ENCODE data around the gene PPP1R37. TPM values are rescaled to one million over a fixed set of nuclear protein-coding genes. Genes with fewer than 3 reads are reported as not detected.

The PPP1R37 gene
- polyA plus RNA-seq, 1 experiment, result 16.1 TPM

- DNase-seq (ENCODE audit: low read depth), result no peak
- no peak overlapping the region for H3K4me3 ChIP-seq (ENCODE audit: low read depth, low read length)
- ChIA-PET POLR2A (no interaction called here), CTCF (interaction anchor here (0.8 to 3.2 kb wide), 3 partner anchors 9 to 13 kb away, joined by 3 to 15 read pairs (median 9); no protein-coding TSS in a partner anchor)
- H3K36me3 ChIP-seq (ENCODE audit: control insufficient read depth, insufficient read depth, low read length), result peaks cover 20% of the 10 kb centered on the region
- TF ChIP-seq CTCF (IDR thresholded peaks at IDR 0.05; ENCODE audit: insufficient read depth, low read depth, low read length), result no peak
- no peaks in the 10 kb centered on the region for H3K27me3 ChIP-seq (ENCODE audit: control insufficient read depth, insufficient read depth, low read length)
These were observed 43.8 kb upstream of the PPP1R37 start for GRCh38 chr19:45049073-45049736.

GRCh38 chr19:45050036-45050435, 42.9 kb upstream of the PPP1R37 start:
- DNase-seq (ENCODE audit: low read depth), result no peak
- H3K36me3 ChIP-seq (ENCODE audit: control insufficient read depth, insufficient read depth, low read length), result peaks cover 15% of the 10 kb centered on the region
- CTCF ChIA-PET, result interaction anchor here (0.6 to 3.2 kb wide), 3 partner anchors 9 to 242 kb away, joined by 3 to 15 read pairs (median 9); no protein-coding TSS in a partner anchor
- H3K27me3 ChIP-seq (ENCODE audit: control insufficient read depth, insufficient read depth, low read length), result no peaks in the 10 kb centered on the region
- no peak for TF ChIP-seq CTCF (IDR thresholded peaks at IDR 0.05; ENCODE audit: insufficient read depth, low read depth, low read length)
- H3K4me3 ChIP-seq (ENCODE audit: low read depth, low read length), result no peak overlapping the region
- POLR2A ChIA-PET, result no interaction called here

DNA sequence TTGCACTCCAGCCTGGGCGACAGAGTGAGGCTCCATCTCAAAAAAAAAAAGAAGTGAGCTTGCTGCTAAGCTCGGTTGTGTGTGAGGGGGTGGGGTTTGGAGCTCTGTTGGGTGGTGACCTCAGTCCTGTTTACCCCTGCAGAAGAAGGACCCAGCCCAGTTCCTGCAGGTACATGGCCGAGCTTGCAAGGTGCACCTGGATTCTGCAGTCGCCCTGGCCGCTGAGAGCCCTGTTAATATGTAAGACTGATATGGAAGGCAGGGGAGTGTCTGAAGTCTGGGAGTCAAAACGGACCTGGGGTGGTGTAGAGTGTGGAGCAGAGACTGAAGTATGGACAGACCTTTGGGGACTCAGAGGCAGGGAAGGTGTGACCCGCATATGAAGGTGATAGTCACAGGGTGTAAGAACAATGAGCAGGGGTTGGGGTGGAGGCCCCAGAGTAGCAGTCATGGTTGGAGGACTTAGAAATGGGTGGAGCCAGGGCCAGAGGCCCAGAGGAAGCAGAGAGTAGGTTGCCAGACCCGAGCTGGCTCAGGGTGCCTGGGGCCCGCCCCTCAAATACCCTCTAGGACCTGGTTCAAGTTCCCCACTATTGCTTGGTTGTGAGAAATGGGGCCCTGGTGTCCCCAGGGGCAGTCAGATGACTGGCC, 40.9 kb upstream of the PPP1R37 start:
- ChIA-PET POLR2A (interaction anchor here (0.9 kb wide), 1 partner anchor 9 kb away, joined by 3 read pairs; no protein-coding TSS in a partner anchor), CTCF (interaction anchor here (3.1 kb wide), 1 partner anchor 10 kb away, joined by 9 read pairs; no protein-coding TSS in a partner anchor)
- no peak for DNase-seq (ENCODE audit: low read depth)
- no peak for TF ChIP-seq CTCF (IDR thresholded peaks at IDR 0.05; ENCODE audit: insufficient read depth, low read depth, low read length)
- no peaks in the 10 kb centered on the region for H3K27me3 ChIP-seq (ENCODE audit: control insufficient read depth, insufficient read depth, low read length)
- peaks cover 23% of the 10 kb centered on the region for H3K36me3 ChIP-seq (ENCODE audit: control insufficient read depth, insufficient read depth, low read length)
- H3K4me3 ChIP-seq (ENCODE audit: low read depth, low read length), result no peak overlapping the region

- CTCF ChIA-PET, result interaction anchor here (0.6 to 1.3 kb wide), 5 partner anchors 9 to 1338 kb away, joined by 3 to 5 read pairs (median 3); no protein-coding TSS in a partner anchor
- Histone ChIP-seq H3K36me3 (ENCODE audit: control insufficient read depth, insufficient read depth, low read length) (peaks cover 54% of the 10 kb centered on the region), H3K27me3 (ENCODE audit: control insufficient read depth, insufficient read depth, low read length) (no peaks in the 10 kb centered on the region), H3K4me3 (ENCODE audit: low read depth, low read length) (no peak overlapping the region)
- DNase-seq (ENCODE audit: low read depth), result no peak
- TF ChIP-seq CTCF (IDR thresholded peaks at IDR 0.05; ENCODE audit: insufficient read depth, low read depth, low read length), result no peak
- POLR2A ChIA-PET, result no interaction called here
These were observed 36.1 kb upstream of the PPP1R37 start for GRCh38 chr19:45056831-45057230.

GRCh38 chr19:45057444-45057843, 35.5 kb upstream of the PPP1R37 start:
- TF ChIP-seq CTCF (IDR thresholded peaks at IDR 0.05; ENCODE audit: insufficient read depth, low read depth, low read length), result no peak
- POLR2A ChIA-PET, result no interaction called here
- Histone ChIP-seq H3K4me3 (ENCODE audit: low read depth, low read length) (no peak overlapping the region), H3K36me3 (ENCODE audit: control insufficient read depth, insufficient read depth, low read length) (peaks cover 56% of the 10 kb centered on the region), H3K27me3 (ENCODE audit: control insufficient read depth, insufficient read depth, low read length) (no peaks in the 10 kb centered on the region)
- DNase-seq (ENCODE audit: low read depth), result no peak
- CTCF ChIA-PET, result interaction anchor here (0.6 to 1.3 kb wide), 4 partner anchors 16 to 1338 kb away, joined by 3 to 5 read pairs (median 3); no protein-coding TSS in a partner anchor

Measured in BJ (cell line).